GM12878 (cell line): ENCODE results near the gene IBA57. TPM values are rescaled to one million over a fixed set of nuclear protein-coding genes. Genes with fewer than 3 reads are reported as not detected.
A peak's percentile ranks its signal among the peaks of the same experiment; 100 is the strongest.

ENCODE experiments used
- ATAC-seq: fragments of 200-7000 bp; cut with Tn5 transposase; 3 replicates; pipeline ENCODE4 v1.9.1; 2020; ENCODE audit warnings: mild to moderate bottlenecking, moderate library complexity
- BruUV-seq: library from RNA; stranded (reverse); fragments of 400-500 nt; replicated peaks from 2 replicates; lab custom pipeline; 2021; lab: Mats Ljungman, UMichigan
- CTCF ChIA-PET: fragments of 300-600 bp; sonication (Branson Sonifier 250); formaldehyde crosslinking; extraction: SDS; loops from one replicate; lab custom pipeline; 2021; ENCODE audit warnings: inconsistent platforms; lab: Yijun Ruan, JAX
- POLR2A ChIA-PET: fragments of 350-600 bp; formaldehyde crosslinking; extraction: SDS; loops from one replicate; lab custom pipeline; 2021; ENCODE audit warnings: inconsistent platforms; lab: Charles Lee
- RAD21 ChIA-PET: fragments of 300-600 bp; sonication (Branson Sonifier 250); formaldehyde crosslinking; loops from one replicate; lab custom pipeline; 2023; ENCODE audit warnings: antibody characterized with exemption; ENCODE audit not compliant: unreplicated experiment; lab: Charles Lee
- SMC1A ChIA-PET: fragments of 300-600 bp; sonication (Branson Sonifier 250); formaldehyde crosslinking; loops from one replicate; lab custom pipeline; 2023; ENCODE audit not compliant: unreplicated experiment, uncharacterized antibody; lab: Charles Lee
- DNase-seq: peaks from one replicate; pipeline ENCODE4 v3.0.0-alpha.2; 2011; ENCODE audit warnings: low read depth, low spot score
- FAIRE-seq: peaks from 3 replicates; lab custom pipeline; 2011; peaks lifted over from hg19 to GRCh38; lab: Jason Lieb, UNC
- H2AFZ ChIP-seq: 2 replicates; pipeline ENCODE4 v1.6.0; 2011; ENCODE audit warnings: low read depth, low read length, control low read depth; ENCODE audit not compliant: control insufficient read depth
- H3K27ac ChIP-seq: 2 replicates; pipeline ENCODE4 v1.5.1; 2011; ENCODE audit warnings: control low read depth; ENCODE audit not compliant: control insufficient read depth, insufficient read depth
- H3K27me3 ChIP-seq, 2 experiments: replicated peaks in 1 of 2; 2 replicates each; pipeline versions ENCODE4 v1.6.0 to v1.6.1; 2011; ENCODE audit warnings: low read length in 1 of 2; ENCODE audit not compliant: control insufficient read depth in 2 of 2, insufficient read depth in 2 of 2
- H3K36me3 ChIP-seq, 2 experiments: 2 replicates each; pipeline ENCODE4 v1.5.1; 2011; ENCODE audit warnings: low read length in 1 of 2; ENCODE audit not compliant: control insufficient read depth in 2 of 2, insufficient read depth in 2 of 2
- H3K4me1 ChIP-seq: 2 replicates; pipeline ENCODE4 v1.6.1; 2011; ENCODE audit warnings: mild to moderate bottlenecking, low read length, moderate library complexity, mixed read lengths; ENCODE audit not compliant: control insufficient read depth, insufficient read depth
- H3K4me2 ChIP-seq: 2 replicates; pipeline ENCODE4 v1.6.0; 2011; ENCODE audit warnings: control low read depth; ENCODE audit not compliant: control insufficient read depth, insufficient read depth
- H3K4me3 ChIP-seq: fragments of 200-600 bp; sonication (generic); 2 replicates; pipeline ENCODE4 v1.5.1; 2016
- H3K79me2 ChIP-seq: 2 replicates; pipeline ENCODE4 v1.6.0; 2011; ENCODE audit warnings: low read length; ENCODE audit not compliant: control insufficient read depth, insufficient read depth
- H3K9ac ChIP-seq: 2 replicates; pipeline ENCODE4 v1.8.0; 2011; ENCODE audit warnings: low read length, control low read depth, mixed read lengths; ENCODE audit not compliant: control insufficient read depth, insufficient read depth
- H3K9me3 ChIP-seq: replicated peaks from 3 replicates; pipeline ENCODE4 v1.5.1; 2011; ENCODE audit warnings: mild to moderate bottlenecking, low read length; ENCODE audit not compliant: control insufficient read depth, insufficient read depth
- H4K20me1 ChIP-seq: 2 replicates; pipeline ENCODE4 v1.6.0; 2011; ENCODE audit not compliant: control insufficient read depth, insufficient read depth
- WGBS: methylation state at CpG from one replicate; pipeline ENCODE4 v1.1.6; 2016; ENCODE audit warnings: low lambda C conversion rate; ENCODE audit not compliant: insufficient replicate concordance, insufficient coverage; ENCODE audit errors: missing lambda C conversion rate; 5-methylcytosine and 5-hydroxymethylcytosine counted together
- in situ Hi-C: fragments of 300-500 bp; cut with MboI; formaldehyde crosslinking; loops from 9 replicates; pipeline ENCODE4 v1.14.3; 2018; ENCODE audit warnings: mixed read lengths
- intact Hi-C: fragments of 100-400 bp; cut with micrococcal nuclease; formaldehyde crosslinking; loops from one replicate; pipeline ENCODE4 v1.14.2; 2022; ENCODE audit not compliant: unreplicated experiment
- polyA plus RNA-seq, 11 experiments: library from polyadenylated mRNA; depleted of rRNA in 4 of 11; unstranded in 6 of 11; stranded (reverse) in 5 of 11; fragments of >200 nt; fragmentation: Nextera tagmentation in 4 of 11; fragmentation: Illumina TruSeq in 1 of 11; extraction: Ambion mirVana in 4 of 11; extraction: Trizol in 1 of 11; gene quantifications; 1 replicate in 1 of 11; 2 replicates in 10 of 11; pipeline versions ENCODE4 v1.2.1 to v1.2.3, GENCODE V29; 2011 to 2016; ENCODE audit warnings: inconsistent platforms in 2 of 11, missing spikeins in 2 of 11, low read depth in 1 of 11
- total RNA-seq, 4 experiments: library from RNA; depleted of rRNA in 3 of 4; stranded (reverse); fragments of >200 nt in 3 of 4; fragmentation: Illumina TruSeq in 1 of 4; extraction: Trizol in 1 of 4; gene quantifications; 2 replicates each; pipeline versions ENCODE4 v1.2.1 to v1.2.3, GENCODE V29; 2013 to 2021
- TF ChIP-seq, protein P1 (sequence below), 3 experiments: IDR thresholded peaks in 2 of 3; conservative IDR thresholded peaks in 1 of 3; 2 replicates each; pipeline ENCODE4 v1.5.1; 2011; ENCODE audit warnings: low read depth in 3 of 3, low read length in 3 of 3, mild to moderate bottlenecking in 3 of 3, control low read depth in 2 of 3, moderate library complexity in 2 of 3, inconsistent platforms in 1 of 3, mixed read lengths in 1 of 3; ENCODE audit not compliant: control insufficient read depth in 2 of 3, insufficient read depth in 1 of 3; ENCODE audit errors: extremely low read depth in 1 of 3
- TF ChIP-seq, protein P2 (sequence below): IDR thresholded peaks from 2 replicates; pipeline ENCODE4 v1.6.1; 2012; ENCODE audit warnings: low read depth, low read length, improper control_type of control experiment

IBA57 gene
- total and polyA plus RNA-seq, 10 of the 15 experiments (the other 5 are each of a cell fraction or from before 2014, with no cell fraction given): 0.51 to 8.6 (median 3.7) TPM

DNA sequence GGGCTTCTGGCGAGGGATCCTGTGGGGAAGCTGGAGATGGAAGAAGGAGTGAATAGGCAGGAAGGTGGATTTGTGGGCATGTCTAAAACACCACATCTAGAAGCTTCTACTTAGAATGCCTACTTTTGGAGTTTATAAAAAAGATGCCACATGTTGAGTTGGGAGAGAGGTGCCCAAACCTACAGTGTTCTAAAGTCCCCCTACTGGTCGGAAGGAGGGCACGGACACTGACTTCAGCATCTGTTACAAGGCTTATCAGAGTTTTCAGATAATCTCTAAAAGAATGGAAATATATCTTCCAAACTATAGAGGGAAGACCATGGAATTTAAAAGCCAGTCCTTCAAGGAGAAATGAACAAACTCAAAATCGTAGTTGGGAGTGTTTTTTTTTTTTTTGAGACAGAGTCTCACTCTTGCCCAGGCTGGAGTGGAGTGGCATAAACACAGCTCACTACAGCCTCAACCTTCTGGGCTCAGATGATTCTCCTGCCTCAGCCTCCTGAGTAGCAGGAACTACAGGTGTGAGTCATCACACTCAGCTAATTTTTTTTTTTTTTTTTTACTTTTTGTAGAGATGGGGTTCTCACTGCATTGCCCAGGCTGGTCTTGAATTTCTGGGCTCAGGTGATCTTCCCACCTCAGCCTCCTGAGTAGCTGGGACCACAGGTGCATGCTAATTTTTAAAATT is 14.8 kb downstream of the IBA57 start:
- ChIA-PET POLR2A (no interaction called here), SMC1A (no interaction called here)
- Histone ChIP-seq H3K9me3 (no peaks in the 10 kb centered on the region), H3K79me2 (no peaks in the 10 kb centered on the region), H4K20me1 (no peaks in the 10 kb centered on the region), H3K27me3 (no peaks in the 10 kb centered on the region), H3K4me2 (no peak overlapping the region)
- DNase-seq (no peak), ATAC-seq (peak; percentile 70)
- intact Hi-C loops: no loop called here
- TF ChIP-seq, protein P1, sequence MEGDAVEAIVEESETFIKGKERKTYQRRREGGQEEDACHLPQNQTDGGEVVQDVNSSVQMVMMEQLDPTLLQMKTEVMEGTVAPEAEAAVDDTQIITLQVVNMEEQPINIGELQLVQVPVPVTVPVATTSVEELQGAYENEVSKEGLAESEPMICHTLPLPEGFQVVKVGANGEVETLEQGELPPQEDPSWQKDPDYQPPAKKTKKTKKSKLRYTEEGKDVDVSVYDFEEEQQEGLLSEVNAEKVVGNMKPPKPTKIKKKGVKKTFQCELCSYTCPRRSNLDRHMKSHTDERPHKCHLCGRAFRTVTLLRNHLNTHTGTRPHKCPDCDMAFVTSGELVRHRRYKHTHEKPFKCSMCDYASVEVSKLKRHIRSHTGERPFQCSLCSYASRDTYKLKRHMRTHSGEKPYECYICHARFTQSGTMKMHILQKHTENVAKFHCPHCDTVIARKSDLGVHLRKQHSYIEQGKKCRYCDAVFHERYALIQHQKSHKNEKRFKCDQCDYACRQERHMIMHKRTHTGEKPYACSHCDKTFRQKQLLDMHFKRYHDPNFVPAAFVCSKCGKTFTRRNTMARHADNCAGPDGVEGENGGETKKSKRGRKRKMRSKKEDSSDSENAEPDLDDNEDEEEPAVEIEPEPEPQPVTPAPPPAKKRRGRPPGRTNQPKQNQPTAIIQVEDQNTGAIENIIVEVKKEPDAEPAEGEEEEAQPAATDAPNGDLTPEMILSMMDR (IDR thresholded peaks at IDR 0.05 in 2 of 3, conservative IDR thresholded peaks at IDR 0.05 in 1 of 3; ENCODE audit: control insufficient read depth in 2 of 3, extremely low read depth in 1 of 3, insufficient read depth in 1 of 3, low read depth in 3 of 3, low read length in 3 of 3): peak in 2 of 3 experiments; percentile 29 to 32; a peak in 2 of 6 replicates
- TF ChIP-seq, protein P2, sequence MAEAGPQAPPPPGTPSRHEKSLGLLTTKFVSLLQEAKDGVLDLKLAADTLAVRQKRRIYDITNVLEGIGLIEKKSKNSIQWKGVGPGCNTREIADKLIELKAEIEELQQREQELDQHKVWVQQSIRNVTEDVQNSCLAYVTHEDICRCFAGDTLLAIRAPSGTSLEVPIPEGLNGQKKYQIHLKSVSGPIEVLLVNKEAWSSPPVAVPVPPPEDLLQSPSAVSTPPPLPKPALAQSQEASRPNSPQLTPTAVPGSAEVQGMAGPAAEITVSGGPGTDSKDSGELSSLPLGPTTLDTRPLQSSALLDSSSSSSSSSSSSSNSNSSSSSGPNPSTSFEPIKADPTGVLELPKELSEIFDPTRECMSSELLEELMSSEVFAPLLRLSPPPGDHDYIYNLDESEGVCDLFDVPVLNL: no peak
- TF ChIP-seq, all 136 proteins: peak for 1
- in situ Hi-C loops: no loop called here
- H3K4me3 ChIP-seq: no peak overlapping the region
- H3K4me1 ChIP-seq: no peaks in the 10 kb centered on the region
- H3K9ac ChIP-seq: no peak overlapping the region
- WGBS: 52% methylated on average over 4 of the region's 4 CpGs
- BruUV-seq: no TSS peak
- FAIRE-seq: no peak
- ChIA-PET CTCF (interaction anchor here (1.9 kb wide), 1 partner anchor 12 kb away, joined by 7 read pairs; no protein-coding TSS in a partner anchor), RAD21 (no interaction called here)
- no peak overlapping the region for H3K27ac ChIP-seq
- no peak overlapping the region for H2AFZ ChIP-seq
- no peaks in the 10 kb centered on the region; a peak in 1 of 4 replicates for H3K36me3 ChIP-seq
